Measurements from ENCODE around the gene ZNF486. TPM values are rescaled to one million over a fixed set of nuclear protein-coding genes. Genes with fewer than 3 reads are reported as not detected.
A peak's percentile ranks its signal among the peaks of the same experiment; 100 is the strongest.
"Not testable (repeated sequence)": the region's sequence is repeated elsewhere in the genome, so short reads cannot be mapped to it uniquely, and the experiment has no call there.

The ZNF486 gene
- 5.4 and 6.8 TPM in 2 replicates for total RNA-seq

DNA sequence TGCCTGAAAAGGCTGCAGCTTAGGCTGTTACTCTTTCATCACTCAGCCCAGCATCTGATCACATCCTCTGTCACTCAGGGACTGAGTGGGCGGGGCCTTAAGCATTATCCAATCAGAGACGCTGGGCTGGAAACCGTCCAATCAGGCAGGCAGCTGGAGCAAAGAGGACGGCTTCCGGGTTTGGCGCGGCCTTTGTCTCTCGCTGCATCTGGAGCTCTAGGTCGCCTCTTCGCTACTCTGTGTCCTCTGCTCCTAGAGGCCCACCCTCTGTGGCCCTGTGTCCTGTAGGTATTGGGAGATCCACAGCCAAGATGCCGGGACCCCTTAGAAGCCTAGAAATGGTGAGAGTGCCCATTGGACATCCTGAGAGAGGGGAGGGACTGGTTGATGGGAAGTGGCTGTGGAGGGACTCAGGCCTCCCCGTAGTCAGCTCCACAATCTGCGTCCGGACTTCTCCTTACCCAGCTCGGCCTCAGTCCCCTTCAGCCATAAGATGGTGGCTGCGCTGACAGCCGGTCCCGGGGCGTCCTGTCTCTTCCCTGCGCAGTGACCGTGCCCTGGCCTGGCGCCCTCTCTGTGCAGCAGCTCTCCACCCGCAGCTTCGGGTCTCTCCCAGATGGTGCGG lies at the start of gene ZNF486:
Gene ZNF486 (plus strand): TSS at position 195 of the 625 bp plus-strand sequence. CDS start 117 bp downstream, at position 312.
- peak; percentile 97 to 98 for DNase-seq (ENCODE audit: low read depth in 2 of 2)

DNA sequence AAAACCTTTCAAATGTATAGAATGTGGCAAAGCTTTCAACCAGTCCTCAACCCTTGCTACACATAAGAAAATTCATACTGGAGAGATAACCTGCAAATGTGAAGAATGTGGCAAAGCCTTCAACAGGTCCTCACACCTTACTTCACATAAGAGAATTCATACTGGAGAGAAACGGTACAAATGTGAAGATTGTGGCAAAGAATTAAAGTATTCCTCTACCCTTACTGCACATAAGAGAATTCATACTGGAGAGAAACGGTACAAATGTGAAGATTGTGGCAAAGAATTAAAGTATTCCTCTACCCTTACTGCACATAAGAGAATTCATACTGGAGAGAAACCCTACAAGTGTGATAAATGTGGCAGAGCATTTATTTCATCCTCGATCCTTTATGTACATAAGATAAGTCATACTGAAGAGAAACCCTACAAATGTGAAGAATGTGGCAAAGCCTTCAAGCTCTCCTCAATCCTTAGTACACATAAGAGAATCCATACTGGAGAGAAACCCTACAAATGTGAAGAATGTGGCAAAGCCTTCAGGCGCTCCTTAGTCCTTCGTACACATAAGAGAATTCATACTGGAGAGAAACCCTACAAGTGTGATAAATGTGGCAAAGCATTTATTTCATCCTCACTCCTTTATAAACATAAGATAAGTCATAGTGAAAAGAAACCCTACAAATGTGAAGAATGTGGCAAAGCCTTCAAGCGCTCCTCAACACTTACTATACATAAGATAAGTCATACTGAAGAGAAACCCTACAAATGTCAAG lies 48.8 kb upstream of the ZNF486 start:
- not testable (repeated sequence) for DNase-seq (ENCODE audit: low read depth in 2 of 2)

DNA sequence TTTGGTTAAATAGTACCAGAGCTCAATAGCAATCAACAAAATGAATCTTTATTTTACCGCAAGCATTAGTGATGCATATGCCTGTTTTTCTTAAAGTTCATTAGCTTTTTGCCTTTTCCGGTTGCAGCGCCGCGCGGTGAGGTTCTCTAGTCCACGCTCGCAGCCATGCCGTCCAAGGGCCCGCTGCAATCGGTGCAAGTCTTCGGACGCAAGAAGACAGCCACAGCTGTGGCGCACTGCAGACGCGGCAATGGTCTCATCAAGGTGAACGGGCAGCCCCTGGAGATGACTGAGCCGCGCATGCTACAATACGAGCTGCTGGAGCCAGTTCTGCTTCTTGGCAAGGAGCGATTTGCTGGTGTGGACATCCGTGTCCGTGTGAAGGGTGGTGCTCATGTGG lies 42.1 kb upstream of the ZNF486 start:
- DNase-seq (ENCODE audit: low read depth in 2 of 2): no peak

DNA sequence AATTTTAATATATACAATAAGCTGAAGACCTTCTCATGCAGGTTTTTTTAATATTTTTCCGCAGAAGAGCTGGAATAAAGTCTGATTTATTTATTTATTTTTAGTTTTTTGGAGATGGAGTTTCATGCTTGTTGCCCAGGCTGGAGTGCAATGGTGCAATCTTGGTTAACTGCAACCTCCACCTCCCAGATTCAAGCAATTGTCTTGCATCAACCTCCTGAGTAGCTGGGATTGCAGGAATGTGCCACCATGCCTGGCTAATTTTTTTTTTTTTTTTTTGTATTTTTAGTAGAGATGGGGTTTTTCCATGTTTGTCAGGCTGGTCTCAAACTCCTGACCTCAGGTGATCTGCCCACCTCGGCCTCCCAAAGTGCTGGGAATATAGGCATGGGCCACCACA lies 34.1 kb upstream of the ZNF486 start:
- not testable (repeated sequence) for DNase-seq (ENCODE audit: low read depth in 2 of 2)

DNA sequence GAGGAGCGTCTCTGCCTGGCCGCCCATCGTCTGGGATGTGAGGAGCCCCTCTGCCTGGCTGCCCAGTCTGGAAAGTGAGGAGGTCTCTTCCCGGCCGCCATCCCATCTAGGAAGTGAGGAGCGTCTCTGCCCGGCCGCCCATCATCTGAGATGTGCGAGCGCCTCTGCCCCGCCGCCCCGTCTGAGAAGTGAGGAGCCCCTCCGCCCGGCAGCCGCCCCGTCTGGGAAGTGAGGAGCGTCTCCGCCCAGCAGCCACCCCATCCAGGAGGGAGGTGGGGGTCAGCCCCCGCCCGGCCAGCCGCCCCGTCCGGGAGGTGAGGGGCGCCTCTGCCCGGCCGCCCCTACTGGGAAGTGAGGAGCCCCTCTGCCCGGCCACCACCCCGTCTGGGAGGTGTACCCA lies 29.3 kb upstream of the ZNF486 start:
- not testable (repeated sequence) for DNase-seq (ENCODE audit: low read depth in 2 of 2)

DNA sequence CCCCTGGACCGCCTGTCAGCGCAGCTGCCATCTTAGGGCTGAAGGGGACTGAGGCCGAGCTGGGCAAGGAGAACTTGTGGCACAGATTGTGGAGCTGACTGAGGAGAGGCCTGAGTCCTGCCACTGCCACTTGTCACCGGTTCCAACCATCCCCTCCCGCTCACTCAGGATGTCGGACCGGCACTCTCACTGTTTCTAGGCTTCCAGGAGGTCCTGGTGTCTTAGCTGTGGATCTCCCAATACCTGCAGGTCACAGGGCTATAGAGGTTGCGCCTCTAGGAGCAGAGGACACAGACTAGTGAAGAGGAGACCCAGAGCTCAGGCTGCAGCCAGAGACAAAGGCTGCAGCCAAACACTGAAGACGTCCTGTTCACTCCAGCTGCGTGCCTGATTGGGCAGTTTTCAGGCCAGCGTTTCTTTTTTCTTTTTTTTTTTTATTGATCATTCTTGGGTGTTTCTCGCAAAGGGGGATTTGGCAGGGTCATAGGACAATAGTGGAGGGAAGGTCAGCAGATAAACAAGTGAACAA lies 15.3 kb upstream of the ZNF486 start:
- no peak for DNase-seq (ENCODE audit: low read depth in 2 of 2)

DNA sequence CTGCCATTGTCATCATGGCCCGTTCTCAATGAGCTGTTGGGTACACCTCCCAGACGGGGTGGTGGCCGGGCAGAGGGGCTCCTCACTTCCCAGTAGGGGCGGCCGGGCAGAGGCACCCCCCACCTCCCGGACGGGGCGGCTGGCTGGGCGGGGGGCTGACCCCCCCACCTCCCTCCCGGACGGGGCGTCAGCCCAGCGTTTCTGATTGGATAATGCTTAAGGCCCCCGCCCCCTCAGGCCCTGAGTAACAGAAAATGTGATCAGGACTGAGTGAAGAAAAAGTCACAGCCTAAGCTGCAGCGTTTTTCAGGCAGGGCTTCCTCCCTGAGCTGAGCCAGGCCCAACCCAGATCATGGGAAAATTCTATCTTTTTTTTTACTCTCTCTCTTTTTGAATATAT lies 14.5 kb upstream of the ZNF486 start:
- DNase-seq (ENCODE audit: low read depth in 2 of 2): not testable (repeated sequence)

DNA sequence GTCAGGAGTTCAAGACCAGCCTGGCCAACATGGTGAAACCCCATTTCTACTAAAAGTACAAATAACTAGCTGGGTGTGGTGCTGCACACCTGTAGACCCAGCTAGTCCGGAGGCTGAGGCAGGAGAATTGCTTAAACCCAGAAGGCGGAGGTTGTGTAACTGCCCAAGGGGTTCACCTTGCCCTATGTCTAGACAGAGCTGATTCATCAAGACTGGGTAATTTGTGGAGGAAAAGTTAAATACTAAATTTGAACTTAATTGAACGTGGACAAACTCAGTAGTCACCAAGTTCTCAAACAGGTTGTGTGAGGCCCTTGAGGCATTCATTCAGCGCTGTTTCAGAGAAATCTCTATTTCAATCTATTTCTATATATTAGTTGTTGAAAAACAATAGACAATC lies 13.7 kb upstream of the ZNF486 start:
- DNase-seq (ENCODE audit: low read depth in 2 of 2): no peak

DNA sequence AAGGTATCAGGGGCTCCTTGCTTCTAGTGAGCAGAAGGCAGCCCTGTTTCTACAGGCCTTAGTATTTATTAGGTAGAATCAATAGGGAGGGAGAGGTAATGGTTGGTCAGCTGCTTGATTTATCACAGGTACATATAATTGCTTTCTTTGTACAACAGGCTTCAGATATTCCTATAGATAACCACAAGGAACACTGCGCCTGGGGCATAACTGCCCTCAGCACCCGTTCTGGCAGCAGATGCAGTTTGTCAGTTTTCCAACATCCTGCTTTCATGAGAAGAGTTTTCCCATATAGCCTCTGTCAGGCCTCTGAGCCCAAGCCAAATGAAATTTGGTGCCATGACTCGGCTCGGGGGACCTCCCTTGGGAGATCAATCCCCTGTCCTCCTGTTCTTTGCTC lies 12.4 kb upstream of the ZNF486 start:
- DNase-seq (ENCODE audit: low read depth in 2 of 2): no peak

DNA sequence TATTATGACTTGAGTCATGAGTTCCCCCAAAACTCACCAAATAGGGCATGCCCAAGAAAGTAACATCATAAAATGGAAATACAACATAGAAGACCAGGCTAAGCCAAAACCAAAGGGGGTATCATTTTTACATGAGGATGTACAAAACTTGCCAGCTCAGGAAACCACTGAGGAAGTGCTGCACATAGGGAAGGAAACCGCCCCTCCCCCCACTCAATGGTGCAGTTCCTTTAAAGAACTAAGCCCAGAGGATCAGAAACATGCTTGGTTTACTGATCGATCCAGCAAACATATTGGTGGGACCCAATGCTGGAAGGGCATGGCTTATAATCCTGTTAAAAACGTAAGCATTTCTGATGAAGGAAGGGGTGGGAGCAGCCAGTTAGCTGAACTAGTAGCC lies 4.2 kb upstream of the ZNF486 start:
- no peak for DNase-seq (ENCODE audit: low read depth in 2 of 2)

DNA sequence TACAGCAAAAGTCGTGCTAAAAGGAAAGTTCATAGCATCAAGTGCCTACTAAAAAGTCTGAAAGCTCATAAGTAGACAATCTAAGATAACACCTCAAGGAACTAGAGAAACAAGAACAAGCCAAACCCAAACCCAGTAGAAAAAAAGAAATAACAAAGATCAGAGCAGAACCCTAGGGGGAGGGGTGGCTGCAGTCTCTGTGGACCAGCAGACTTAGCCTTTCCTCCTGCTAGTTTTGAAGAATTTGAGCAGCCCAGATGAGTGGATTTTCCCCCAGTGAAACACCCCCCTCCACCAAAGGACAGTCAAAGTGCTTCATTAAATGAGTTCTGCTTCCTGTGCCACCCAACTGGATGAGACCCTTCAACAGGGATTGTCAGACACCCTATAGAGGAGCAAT lies 2.6 kb upstream of the ZNF486 start:
- DNase-seq (ENCODE audit: low read depth in 2 of 2): no peak

DNA sequence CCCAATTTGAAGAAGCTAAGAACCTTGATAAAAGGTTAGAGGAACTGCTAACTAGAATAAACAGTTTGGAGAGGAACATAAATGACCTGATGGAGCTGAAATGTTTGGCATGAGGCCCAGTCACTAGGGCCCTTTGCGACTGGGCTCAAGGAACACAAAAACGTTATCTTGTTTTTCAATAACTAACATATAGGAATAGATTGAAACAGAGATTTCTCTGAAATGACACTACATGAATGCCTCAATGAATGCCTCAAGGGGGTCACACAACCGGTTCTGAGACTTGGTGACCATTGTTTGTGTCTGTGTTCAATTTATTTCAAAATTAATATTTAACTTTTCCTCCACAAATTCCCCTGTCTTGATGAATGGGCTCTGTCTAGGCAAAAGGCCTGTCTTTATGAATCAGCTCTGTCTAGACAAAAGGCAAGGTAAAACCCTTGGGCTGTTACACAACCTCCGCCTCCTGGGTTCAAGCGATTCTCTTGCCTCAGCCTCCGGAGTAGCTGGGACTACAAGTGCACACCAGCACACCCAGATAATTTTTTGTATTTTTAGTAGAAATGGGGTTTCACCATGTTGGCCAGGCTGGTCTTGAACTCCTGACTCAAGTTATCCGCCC lies 932 bp upstream of the ZNF486 start:
- DNase-seq (ENCODE audit: low read depth in 2 of 2): no peak

DNA sequence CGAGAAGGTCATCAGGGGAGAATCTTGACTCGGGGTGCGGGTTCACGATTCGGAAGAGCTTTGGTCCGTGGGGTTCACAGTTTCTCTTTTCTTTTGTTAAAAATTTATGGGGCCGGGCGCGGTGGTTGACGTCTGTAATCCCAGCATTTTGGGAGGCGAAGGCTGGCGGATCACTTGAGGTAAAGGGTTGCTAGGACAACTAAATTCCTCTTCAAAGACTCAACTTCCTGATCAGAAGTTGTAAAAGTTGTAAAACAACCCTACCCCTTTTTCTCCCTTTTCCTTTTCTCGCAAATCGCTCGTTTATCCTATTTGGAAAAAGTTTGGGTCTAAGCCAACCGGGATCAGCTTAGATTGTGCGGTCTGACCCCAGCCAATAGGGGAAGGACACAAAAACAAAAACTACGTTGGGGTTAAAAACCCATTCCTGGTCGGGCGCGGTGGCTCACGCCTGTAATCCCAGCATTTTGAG lies 673 bp downstream of the ZNF486 start:
- DNase-seq (ENCODE audit: low read depth in 2 of 2): peak; percentile 40 to 74

DNA sequence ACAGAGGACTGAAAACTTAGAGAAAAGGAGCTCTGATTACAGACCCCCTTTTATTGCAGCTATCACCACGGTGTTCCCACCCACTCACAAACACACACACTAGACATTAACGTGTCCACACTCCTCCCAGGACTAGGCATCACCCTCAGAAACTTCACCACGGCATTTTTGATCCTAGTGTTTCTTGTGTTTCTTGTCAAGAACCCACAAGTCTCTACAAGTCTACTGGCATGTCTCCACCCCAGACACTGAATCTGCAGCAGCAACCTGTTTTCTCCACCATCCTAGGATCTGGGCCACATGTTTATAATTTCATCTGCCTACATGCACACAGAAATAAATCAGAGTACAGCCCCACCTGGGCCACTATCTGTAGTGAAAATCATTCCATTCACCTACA lies 4.3 kb downstream of the ZNF486 start:
- no peak for DNase-seq (ENCODE audit: low read depth in 2 of 2)

DNA sequence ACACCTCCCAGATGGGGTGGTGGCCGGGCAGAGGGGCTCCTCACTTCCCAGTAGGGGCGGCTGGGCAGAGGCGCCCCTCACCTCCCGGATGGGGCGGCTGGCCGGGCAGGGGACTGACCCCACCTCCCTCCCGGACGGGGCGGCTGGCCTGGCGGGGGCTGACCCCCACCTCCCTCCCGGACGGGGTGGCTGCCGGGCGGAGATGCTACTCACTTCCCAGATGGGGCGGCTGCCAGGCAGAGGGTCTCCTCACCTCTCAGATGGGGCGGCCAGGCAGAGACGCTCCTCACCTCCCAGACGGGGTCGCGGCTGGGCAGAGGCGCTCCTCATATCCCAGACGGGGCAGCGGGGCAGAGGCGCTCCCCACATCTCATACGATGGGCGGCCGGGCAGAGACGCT lies 8.8 kb downstream of the ZNF486 start:
- DNase-seq (ENCODE audit: low read depth in 2 of 2): not testable (repeated sequence)

DNA sequence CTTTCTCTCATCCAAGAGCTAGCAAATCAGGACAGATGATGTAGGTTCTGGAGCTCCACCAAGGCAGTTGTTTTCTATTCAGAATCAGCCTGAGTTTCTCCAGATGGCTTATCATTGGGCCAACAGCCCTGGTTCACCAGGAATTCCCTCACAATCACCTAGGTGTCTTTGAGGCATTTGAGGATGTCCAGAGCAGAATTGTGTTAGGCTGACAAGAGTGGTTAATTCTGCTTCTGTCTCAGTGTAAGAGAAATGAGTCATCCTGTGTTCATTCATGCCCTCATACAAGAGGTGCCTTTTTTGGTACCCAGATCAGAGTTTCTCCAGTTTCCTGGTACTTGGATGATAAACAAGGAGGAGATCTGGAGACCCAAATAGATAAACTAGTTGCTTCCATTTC lies 12.9 kb downstream of the ZNF486 start:
- DNase-seq (ENCODE audit: low read depth in 2 of 2): not testable (repeated sequence)

DNA sequence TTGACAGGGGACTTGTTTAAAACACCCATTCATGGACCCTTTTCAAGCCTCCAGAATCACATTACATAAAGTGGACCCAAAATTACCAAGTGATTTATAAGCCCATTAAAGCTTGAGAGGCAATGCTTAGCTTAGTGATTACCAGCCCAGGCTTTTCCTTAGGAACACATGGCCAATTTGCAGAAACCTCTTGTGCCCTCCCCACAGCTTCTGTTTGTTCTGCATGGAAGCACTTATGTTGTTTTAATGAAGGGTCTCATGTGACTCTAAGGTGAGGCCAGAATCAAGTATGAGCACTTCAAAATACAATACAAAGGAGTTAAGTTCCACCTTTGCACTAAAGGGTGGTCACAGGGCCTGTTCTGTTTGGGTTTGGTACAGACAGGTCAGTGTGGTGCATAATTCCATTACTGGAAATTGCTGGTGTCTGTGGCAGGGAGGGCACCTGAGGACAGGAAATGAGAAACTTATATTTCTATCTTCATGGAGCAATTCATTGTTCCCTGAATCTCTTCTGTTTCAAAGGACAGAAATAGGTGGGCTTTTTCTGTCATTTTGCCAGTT lies 15.3 kb downstream of the ZNF486 start:
- no peak for DNase-seq (ENCODE audit: low read depth in 2 of 2)

DNA sequence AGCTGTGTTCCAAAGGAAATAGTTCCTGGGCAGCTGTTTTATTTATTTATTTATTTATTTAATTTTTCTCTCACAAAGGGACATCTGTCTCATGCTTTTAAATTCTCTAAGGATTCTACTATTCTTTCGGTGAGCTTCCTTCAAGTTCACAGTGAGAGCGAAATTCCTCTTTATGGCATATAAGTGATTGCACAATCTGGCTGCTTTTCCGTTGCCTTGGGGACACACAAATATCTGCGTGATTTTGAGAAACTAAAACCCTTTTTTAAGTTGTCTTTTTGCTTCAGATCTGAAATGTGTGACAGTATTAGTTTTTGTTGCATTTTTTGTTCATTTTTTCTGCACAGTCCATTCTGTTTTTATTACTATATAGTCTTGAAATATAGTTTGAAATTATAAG lies 19.2 kb downstream of the ZNF486 start:
- DNase-seq (ENCODE audit: low read depth in 2 of 2): no peak

DNA sequence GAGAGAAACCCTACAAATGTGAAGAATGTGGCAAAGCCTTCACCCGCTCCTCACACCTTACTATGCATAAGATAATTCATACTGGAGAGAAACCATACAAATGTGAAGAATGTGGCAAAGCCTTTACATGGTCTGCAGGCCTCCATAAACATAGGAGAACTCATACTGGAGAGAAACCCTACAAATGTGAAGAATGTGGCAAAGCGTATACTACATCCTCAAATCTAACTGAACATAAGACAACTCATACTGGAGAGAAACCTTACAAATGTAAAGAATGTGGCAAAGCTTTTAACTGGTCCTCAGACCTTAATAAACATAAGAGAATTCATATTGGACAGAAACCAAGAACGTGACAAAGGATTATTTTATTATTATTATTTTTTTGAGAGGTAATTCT lies 30.7 kb downstream of the ZNF486 start:
- DNase-seq (ENCODE audit: low read depth in 2 of 2): no peak

DNA sequence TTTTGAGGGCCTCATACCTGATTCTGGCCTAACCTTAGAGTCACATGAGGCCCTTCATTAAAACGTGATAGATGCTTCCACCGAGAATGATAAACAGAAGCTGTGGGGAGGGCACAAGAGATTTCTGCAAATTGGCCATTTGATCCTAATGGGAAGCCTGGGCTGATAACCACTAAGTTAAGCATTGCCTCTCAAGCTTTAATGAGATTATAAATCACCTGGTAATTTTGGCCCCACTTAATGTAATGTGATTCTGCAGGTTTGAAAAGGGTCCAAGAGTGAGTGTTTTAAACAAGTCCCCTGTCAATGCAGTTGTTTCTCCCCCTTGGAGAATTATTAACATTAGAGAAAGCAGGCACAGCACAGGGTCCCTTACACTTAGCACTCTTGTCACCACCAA lies 42.0 kb downstream of the ZNF486 start:
- no peak for DNase-seq (ENCODE audit: low read depth in 2 of 2)

DNA sequence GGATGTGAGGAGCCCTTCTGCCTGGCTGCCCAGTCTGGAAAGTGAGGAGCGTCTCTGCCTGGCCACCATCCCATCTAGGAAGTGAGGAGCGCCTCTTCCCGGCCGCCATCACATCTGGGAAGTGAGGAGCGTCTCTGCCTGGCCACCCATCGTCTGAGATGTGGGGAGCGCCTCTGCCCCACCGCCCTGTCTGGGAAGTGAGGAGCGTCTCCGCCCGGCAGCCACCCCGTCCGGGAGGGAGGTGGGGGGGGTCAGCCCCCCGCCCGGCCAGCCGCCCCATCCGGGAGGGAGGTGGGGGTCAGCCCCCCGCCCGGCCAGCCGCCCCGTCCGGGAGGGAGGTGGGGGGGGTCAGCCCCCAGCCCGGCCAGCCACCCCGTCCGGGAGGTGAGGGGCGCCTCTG lies 47.4 kb downstream of the ZNF486 start:
- DNase-seq (ENCODE audit: low read depth in 2 of 2): not testable (repeated sequence)

DNA sequence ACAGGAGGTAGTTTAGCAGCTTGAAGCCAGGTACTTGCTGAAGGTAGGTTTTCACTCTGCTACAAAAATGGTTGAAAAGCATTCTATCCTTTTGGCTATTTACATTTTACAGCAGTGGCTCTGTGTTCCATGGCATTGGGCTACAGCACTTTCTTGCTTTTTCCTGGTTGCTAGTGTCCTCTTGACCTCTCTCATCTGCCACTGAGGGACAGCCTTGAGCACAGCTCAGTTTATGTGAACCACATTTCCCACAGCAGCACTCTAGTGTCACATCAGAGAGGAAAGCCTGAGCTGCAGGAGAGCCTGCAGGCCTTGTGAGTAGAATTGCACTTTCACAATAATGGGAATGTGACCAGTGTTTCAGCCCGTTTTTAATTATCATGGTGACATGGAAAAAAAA lies 54.6 kb downstream of the ZNF486 start:
- DNase-seq (ENCODE audit: low read depth in 2 of 2): not testable (repeated sequence)
